Astrocyte (in vitro differentiated cells and primary cell): ENCODE measurements around the gene FAM98C. TPM values are rescaled to one million over a fixed set of nuclear protein-coding genes. Genes with fewer than 3 reads are reported as not detected.
"Not testable (repeated sequence)": the region's sequence is repeated elsewhere in the genome, so short reads cannot be mapped to it uniquely, and the experiment has no call there.

Experiments
- DNase-seq: peaks from one replicate; pipeline ENCODE4 v3.0.0-alpha.2; 2010; ENCODE audit warnings: low read depth
- FAIRE-seq: peaks from 2 replicates; lab custom pipeline; 2011; peaks lifted over from hg19 to GRCh38; lab: Jason Lieb, UNC
- H2AFZ ChIP-seq: 2 replicates; pipeline ENCODE4 v1.6.0; 2012; ENCODE audit warnings: low read depth, low read length, inconsistent platforms
- H3K27ac ChIP-seq: 2 replicates; pipeline ENCODE4 v1.5.1; 2011; ENCODE audit warnings: low read depth, low read length, inconsistent platforms
- H3K27me3 ChIP-seq: 2 replicates; pipeline ENCODE4 v1.6.0; 2011; ENCODE audit warnings: low read length, inconsistent platforms; ENCODE audit not compliant: insufficient read depth
- H3K36me3 ChIP-seq: 2 replicates; pipeline ENCODE4 v1.5.1; 2011; ENCODE audit warnings: low read length, inconsistent platforms; ENCODE audit not compliant: insufficient read depth
- H3K4me1 ChIP-seq: 2 replicates; pipeline ENCODE4 v1.5.1; 2011; ENCODE audit warnings: low read length, inconsistent platforms; ENCODE audit not compliant: insufficient read depth
- H3K4me2 ChIP-seq: 2 replicates; pipeline ENCODE4 v1.6.0; 2012; ENCODE audit warnings: low read length, inconsistent platforms
- H3K4me3 ChIP-seq: 2 replicates; pipeline ENCODE4 v1.5.1; 2011; ENCODE audit warnings: low read depth, mild to moderate bottlenecking, low read length, inconsistent platforms; ENCODE audit not compliant: insufficient read depth
- H3K79me2 ChIP-seq: 2 replicates; pipeline ENCODE4 v1.6.0; 2012; ENCODE audit warnings: mild to moderate bottlenecking, low read length, inconsistent platforms; ENCODE audit not compliant: insufficient read depth
- H3K9ac ChIP-seq: 2 replicates; pipeline ENCODE4 v1.6.0; 2012; ENCODE audit warnings: mild to moderate bottlenecking, low read length, inconsistent platforms
- H3K9me3 ChIP-seq: 2 replicates; pipeline ENCODE4 v1.5.1; 2012; ENCODE audit warnings: low read depth, mild to moderate bottlenecking, low read length, inconsistent platforms; ENCODE audit not compliant: insufficient read depth
- H4K20me1 ChIP-seq: 2 replicates; pipeline ENCODE4 v1.6.0; 2012; ENCODE audit warnings: low read length, inconsistent platforms; ENCODE audit not compliant: insufficient read depth
- H3K27ac Mint-ChIP-seq: one replicate; pipeline ENCODE4 v1.8.0; 2021; ENCODE audit warnings: mild to moderate bottlenecking, mixed read lengths; ENCODE audit not compliant: unreplicated experiment
- H3K27me3 Mint-ChIP-seq: one replicate; pipeline ENCODE4 v1.8.0; 2021; ENCODE audit warnings: low read depth, mixed read lengths; ENCODE audit not compliant: unreplicated experiment
- H3K36me3 Mint-ChIP-seq: one replicate; pipeline ENCODE4 v1.8.0; 2021; ENCODE audit warnings: low read depth, mixed read lengths; ENCODE audit not compliant: unreplicated experiment
- H3K4me1 Mint-ChIP-seq: one replicate; pipeline ENCODE4 v1.8.0; 2021; ENCODE audit warnings: low read depth, mixed read lengths; ENCODE audit not compliant: unreplicated experiment
- H3K4me3 Mint-ChIP-seq: one replicate; pipeline ENCODE4 v1.8.0; 2021; ENCODE audit warnings: mild to moderate bottlenecking, moderate library complexity, mixed read lengths; ENCODE audit not compliant: unreplicated experiment
- H3K9me3 Mint-ChIP-seq: one replicate; pipeline ENCODE4 v1.8.0; 2021; ENCODE audit warnings: mild to moderate bottlenecking, mixed read lengths; ENCODE audit not compliant: unreplicated experiment
- EZH2 ChIP-seq: IDR thresholded peaks from 2 replicates; pipeline ENCODE4 v1.6.1; 2012; ENCODE audit warnings: mild to moderate bottlenecking, low read length, inconsistent platforms; ENCODE audit not compliant: insufficient read depth
- total RNA-seq: library from RNA; stranded (reverse); gene quantifications from 2 replicates; pipeline ENCODE4 v1.2.1, GENCODE V29; 2021
- TF ChIP-seq, protein P1 (sequence below): IDR thresholded peaks from 2 replicates; pipeline ENCODE4 v1.5.1; 2011; ENCODE audit warnings: low read depth, mild to moderate bottlenecking, inconsistent platforms, low read length, moderate library complexity; ENCODE audit not compliant: insufficient read depth

Gene FAM98C
- total RNA-seq, 1 donor from 2014 or later = 15.0 TPM

DNA sequence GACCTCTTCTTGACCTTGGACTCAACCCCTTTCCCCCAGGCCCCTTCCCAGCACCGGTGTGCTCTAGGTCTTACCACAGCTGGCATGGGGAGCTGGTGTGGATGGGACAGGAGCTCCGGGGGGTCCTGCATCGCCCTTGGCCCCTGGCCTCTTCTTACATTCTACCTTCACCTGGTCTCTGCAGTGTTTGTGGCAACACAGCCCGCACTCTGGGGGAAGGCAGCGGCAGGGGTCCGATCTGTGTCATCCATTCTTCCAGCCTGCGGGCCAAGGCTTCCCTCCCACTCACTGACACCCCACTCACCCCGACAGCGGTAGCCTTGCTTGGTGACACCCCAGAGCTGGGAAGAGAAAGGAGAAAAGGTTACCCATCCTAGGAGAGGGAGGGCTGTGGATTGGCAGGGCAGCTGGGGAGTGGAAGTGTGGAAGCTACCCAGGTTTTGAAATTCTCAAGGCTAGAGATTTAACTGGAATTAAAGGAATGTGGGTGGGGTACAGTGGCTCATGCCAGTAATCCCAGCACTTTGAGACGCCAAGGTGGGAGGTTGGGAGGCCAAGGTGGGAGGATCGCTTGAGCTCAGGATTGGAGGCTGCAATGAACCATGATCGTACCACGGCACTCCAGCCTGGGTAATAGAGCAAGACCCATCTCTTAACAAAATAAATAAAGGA lies 8.3 kb downstream of the FAM98C start:
- no peak for FAIRE-seq

DNA sequence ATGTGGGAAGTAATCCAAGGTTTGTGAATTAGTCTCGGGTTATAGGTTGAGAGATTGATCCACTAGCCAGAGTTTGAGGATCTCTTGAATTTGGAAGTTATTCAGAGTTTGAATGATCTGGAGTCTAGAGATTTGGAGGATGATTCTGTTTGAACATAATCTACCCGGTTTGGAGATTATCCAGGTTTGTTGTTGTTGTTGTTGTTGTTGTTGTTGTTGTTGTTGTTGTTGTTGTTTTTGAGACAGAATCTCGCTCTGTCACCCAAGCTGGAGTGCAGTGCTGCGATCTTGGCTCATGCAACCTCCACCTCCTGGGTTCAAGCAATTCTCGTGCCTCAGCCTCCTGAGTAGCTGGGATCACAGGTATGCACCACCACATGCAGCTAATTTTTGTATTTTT lies 9.0 kb downstream of the FAM98C start:
- not testable (repeated sequence) for H3K27ac ChIP-seq, H3K4me3 ChIP-seq, H3K9me3 ChIP-seq, H3K4me1 Mint-ChIP-seq, H3K27ac Mint-ChIP-seq, H3K4me1 ChIP-seq, H3K4me3 Mint-ChIP-seq, H4K20me1 ChIP-seq, H3K36me3 ChIP-seq, H3K4me2 ChIP-seq, H3K27me3 ChIP-seq, H3K79me2 ChIP-seq, H3K9ac ChIP-seq, FAIRE-seq, DNase-seq, H3K9me3 Mint-ChIP-seq, H2AFZ ChIP-seq
- H3K36me3 Mint-ChIP-seq = peaks cover 11% of the 10 kb centered on the region
- H3K27me3 Mint-ChIP-seq = peaks cover 14% of the 10 kb centered on the region

More for the DNA sequence above, 8.3 kb downstream of the FAM98C start:
- Mint-ChIP-seq H3K36me3 (peaks cover 11% of the 10 kb centered on the region), H3K4me3 (no peak overlapping the region), H3K27ac (no peak overlapping the region), H3K27me3 (peaks cover 9% of the 10 kb centered on the region), H3K4me1 (peaks cover 3% of the 10 kb centered on the region), H3K9me3 (peaks cover 6% of the 10 kb centered on the region)
- Histone ChIP-seq H2AFZ (no peak overlapping the region), H3K4me1 (no peaks in the 10 kb centered on the region), H3K79me2 (no peaks in the 10 kb centered on the region), H3K9me3 (no peaks in the 10 kb centered on the region), H3K4me2 (no peak overlapping the region), H3K27me3 (no peaks in the 10 kb centered on the region), H3K36me3 (no peaks in the 10 kb centered on the region), H4K20me1 (no peaks in the 10 kb centered on the region), H3K4me3 (no peak overlapping the region), H3K27ac (no peak overlapping the region), H3K9ac (no peak overlapping the region)
- TF ChIP-seq, protein P1, sequence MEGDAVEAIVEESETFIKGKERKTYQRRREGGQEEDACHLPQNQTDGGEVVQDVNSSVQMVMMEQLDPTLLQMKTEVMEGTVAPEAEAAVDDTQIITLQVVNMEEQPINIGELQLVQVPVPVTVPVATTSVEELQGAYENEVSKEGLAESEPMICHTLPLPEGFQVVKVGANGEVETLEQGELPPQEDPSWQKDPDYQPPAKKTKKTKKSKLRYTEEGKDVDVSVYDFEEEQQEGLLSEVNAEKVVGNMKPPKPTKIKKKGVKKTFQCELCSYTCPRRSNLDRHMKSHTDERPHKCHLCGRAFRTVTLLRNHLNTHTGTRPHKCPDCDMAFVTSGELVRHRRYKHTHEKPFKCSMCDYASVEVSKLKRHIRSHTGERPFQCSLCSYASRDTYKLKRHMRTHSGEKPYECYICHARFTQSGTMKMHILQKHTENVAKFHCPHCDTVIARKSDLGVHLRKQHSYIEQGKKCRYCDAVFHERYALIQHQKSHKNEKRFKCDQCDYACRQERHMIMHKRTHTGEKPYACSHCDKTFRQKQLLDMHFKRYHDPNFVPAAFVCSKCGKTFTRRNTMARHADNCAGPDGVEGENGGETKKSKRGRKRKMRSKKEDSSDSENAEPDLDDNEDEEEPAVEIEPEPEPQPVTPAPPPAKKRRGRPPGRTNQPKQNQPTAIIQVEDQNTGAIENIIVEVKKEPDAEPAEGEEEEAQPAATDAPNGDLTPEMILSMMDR = no peak
- TF ChIP-seq EZH2 = no peak
- no peak for DNase-seq

DNA sequence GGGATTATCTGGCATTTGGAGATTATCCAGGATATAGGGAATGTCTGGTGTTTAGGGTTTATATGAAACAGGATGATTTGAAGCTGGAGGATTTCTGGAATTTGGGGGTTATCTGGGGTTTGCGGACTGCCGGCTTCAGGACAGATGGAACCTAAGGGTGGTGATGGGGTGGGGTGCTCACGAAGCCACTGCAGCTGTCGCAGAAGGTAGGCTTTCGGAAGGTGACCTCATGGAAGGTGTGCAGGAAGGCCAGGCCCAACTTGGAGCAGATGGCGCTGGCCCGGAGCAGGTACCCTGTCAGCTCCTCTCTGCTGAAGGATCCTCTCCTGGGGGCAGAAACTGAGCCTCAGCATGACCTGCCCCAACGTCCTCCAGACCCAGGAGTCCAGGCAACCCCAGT lies 9.6 kb downstream of the FAM98C start:
- no peak for TF ChIP-seq EZH2
- TF ChIP-seq, protein P1 = no peak
- no peaks in the 10 kb centered on the region for H3K9me3 ChIP-seq
- no peak for FAIRE-seq

More for the DNA sequence above, 9.6 kb downstream of the FAM98C start:
- no peak overlapping the region for H3K27ac Mint-ChIP-seq
- H3K4me1 Mint-ChIP-seq = peaks cover 3% of the 10 kb centered on the region
- Histone ChIP-seq H3K4me3 (no peak overlapping the region), H3K9ac (no peak overlapping the region), H3K79me2 (no peaks in the 10 kb centered on the region), H3K36me3 (no peaks in the 10 kb centered on the region), H4K20me1 (no peaks in the 10 kb centered on the region), H3K27me3 (peaks cover 1% of the 10 kb centered on the region), H3K4me2 (no peak overlapping the region), H3K4me1 (no peaks in the 10 kb centered on the region), H2AFZ (no peak overlapping the region), H3K27ac (no peak overlapping the region)
- DNase-seq = no peak
- H3K27me3 Mint-ChIP-seq = peaks cover 20% of the 10 kb centered on the region
- H3K36me3 Mint-ChIP-seq = peaks cover 8% of the 10 kb centered on the region
- H3K9me3 Mint-ChIP-seq = peaks cover 6% of the 10 kb centered on the region
- no peak overlapping the region for H3K4me3 Mint-ChIP-seq
